NCI-H82 treated with DMSO at 0.1 percent for 48 hours (cell line): ENCODE results near the gene TNNT1.

Source experiments
- DNase-seq: peaks from one replicate; lab custom pipeline; 2025; ENCODE audit not compliant: unreplicated experiment; lab: John Stamatoyannopoulos, UW

TNNT1 gene

DNA sequence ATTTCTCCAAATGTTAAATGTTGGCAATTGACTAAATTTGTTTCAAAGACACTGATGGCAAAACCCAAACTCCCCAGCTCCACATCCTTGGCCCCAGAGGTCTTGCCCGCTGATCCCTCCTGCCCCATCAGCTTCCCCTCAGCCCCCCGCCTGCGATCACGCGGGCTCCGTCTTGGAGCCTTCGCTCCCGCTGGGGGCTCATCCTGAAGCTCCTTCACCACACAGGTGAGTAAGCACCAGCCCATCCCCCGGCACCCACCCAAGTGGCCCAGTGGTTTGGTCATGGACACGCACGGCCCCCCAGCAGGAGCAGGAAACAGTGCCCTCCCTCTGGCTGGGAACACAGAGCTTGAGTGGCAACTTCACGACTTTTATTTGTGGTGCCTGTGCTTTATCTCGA is 58.4 kb downstream of the TNNT1 start:
- no peak for DNase-seq

DNA sequence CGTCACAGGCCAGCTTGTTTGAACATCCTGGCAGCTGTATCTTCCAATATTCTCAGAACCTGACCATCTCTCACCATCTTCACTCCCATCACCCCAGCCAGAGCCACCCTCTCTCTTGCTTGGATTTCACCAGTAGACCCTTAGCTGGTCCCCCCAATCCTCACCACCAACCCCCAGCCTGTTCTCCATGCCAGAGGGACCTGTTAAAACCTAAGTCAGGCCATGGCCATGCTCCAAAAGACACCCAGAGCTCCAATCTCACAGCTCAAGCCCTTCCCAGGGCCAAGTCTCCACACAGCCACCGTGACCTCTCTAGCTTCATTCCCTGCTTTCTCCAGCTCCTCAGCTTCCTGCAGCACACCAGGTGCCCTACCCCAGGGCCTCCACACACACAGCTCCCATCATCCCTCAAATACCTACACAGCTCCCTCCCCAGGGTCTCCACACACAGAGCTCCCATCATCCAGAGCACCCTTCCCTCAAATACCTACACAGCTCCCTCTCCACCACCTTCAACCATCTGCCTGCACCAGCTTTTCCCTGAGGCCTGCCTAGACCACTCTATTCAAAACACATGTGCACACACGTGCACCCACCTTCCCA is 59.6 kb downstream of the TNNT1 start:
- DNase-seq: no peak

DNA sequence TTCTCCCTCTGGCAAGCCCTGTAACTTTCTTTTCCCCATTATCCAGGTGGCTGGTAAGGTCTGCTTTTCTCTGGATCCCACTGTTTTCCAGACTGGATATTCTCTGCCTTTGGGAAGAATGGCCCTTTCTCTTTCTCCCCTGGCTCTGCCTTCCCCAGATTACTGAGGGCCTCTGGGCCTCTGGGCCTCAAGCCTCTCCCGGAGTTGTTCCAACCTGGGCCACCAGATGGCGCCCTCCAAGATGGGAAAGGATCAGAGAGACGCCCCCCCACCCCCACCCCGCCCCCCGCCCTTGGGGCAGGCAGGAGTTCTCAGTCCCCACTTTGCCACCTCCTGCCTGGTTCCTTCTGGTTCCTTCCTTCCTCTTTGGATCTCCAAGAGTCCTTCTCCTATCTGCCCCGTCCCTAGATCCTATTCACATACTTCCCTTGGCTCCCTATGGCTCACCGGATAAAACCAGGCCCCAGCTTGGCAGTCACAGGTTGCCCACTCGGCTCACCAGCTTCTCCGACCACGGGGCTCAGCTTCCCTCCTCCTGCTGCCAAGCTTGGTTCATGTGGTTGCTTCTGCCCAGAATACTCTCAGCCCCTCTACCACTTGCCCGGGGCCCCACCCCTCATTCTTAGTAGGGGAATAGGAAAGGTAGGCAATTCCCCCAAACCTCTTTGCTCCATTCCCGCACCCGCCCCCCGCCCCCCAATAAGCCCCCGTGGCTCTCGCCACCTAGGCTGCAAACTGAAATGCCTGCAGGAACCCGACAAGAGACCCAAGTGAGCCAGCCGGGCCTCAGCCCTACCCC is 60.3 kb downstream of the TNNT1 start:
- DNase-seq: peak; percentile 34

DNA sequence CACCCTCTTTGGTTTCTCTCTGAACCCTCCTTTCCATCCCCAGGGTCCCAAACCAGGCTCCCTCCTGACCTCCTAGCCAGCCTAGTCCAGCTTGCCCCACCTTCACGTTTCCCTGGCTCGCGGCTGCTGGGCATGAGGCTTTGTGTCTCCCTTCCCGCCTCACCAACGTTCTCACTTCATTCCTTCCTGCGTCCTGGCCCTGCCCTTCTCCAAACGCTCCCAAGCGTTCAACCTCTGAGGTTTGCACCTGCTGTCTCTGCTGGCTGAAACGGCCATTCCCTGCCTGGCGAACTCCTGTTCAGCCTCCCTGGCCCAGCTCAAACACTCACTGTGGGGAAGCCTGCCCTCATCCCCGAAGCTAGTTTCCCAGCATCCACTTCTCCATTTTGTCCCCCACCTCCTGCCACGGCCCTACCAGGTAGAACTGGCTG is 61.0 kb downstream of the TNNT1 start:
- no peak for DNase-seq

DNA sequence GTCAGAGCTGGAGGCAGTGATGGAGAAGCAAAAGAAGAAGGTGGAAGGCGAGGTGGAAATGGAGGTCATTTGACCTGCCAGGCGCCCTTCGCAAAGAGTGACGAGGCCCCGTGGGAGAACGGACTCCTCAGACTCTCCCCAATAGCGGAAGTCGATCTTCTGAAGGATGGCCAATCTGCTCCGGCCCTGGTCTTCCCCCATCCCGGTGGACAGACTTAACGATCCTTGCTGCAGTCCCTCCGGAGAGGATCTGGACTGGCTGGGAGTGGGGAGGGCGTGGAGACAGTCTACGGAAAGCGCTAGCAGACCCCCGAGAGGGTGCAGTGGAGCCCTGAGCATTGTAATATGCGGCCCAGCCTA is 61.5 kb downstream of the TNNT1 start:
- no peak for DNase-seq

DNA sequence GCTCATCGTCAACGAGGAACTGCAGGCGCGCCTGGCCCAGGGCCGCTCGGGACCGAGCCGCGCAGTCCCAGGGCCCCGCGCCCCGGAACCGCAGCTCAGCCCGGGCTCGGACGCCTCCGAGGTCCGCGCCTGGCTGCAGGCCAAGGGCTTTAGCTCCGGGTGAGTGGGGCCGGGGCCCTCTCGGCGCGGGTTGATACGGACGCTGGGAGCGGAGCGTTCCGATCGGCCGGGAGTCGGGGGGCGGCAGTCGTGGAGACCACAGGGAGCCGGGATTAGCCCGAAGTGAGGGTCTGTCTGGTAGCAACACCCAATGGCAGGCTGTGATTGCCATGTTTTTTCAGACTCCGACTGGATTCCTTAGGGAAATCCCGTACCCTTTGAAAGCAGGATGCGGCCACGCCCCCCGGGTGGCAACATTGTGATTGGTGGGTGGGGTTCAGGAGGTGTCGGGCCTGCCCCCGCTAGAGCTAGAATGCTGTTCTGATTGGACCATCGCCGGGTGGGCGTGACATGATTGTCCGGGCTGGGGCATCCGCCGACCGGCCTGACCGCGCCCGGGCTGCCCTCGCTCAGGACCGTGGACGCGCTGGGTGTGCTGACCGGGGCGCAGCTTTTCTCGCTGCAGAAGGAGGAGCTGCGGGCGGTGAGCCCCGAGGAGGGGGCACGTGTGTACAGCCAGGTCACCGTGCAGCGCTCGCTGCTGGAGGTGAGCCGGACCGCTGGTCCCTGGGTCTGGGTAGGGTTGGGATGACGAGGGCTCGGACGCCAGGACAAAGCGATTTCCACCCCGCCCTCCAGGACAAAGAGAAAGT is 62.1 kb downstream of the TNNT1 start:
- peak; percentile 90 for DNase-seq

DNA sequence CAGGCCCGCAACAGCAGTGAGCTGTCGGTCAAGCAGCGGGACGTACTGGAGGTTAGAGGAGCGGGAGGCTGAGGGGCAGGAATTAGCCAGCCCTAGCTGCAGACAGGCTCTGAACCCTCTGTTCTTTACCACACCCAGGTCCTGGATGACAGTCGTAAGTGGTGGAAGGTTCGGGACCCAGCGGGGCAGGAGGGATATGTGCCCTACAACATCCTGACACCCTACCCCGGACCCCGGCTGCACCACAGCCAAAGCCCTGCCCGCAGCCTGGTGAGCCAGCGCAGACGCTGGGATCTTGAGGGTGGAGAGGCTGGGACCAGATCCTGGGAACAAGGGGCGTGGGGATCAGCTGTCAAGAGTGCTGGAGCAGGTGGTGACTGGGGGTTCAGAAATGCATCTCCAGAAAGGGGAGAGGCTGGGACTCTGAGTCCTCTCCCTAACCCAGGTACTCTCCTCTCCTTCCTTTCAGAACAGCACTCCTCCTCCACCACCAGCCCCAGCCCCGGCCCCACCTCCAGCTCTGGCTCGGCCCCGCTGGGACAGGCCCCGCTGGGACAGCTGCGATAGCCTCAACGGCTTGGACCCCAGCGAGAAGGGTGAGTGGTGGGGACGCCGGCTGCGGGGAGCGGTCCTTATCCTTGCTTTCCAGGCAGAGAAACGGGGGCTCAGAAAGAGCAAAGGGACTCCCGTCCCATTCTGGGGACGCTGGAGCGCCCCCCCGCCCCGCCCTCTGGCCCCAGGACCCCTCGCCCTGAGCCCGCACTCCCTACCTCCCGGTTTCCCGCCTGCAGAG is 62.9 kb downstream of the TNNT1 start:
- no peak for DNase-seq

DNA sequence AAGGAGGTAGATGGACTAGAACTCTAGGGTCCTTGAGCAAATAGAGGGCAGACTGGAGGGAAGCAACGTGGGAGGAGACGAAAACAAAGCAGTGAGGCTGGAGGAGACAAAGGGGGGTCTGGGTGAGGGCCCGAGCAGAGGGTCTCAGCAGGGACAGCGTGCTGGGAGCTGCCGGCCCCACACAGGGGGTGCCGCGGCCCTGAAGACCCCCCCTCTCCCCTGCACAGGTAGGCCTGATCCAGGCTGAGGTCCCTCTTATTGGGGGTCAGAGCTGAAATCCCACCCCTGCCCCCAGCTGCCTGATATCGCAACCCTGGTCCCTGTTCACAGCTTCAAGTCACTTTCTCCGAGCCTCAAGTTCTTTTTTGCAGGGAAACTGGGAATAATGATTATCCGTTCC is 64.6 kb downstream of the TNNT1 start:
- DNase-seq: no peak

DNA sequence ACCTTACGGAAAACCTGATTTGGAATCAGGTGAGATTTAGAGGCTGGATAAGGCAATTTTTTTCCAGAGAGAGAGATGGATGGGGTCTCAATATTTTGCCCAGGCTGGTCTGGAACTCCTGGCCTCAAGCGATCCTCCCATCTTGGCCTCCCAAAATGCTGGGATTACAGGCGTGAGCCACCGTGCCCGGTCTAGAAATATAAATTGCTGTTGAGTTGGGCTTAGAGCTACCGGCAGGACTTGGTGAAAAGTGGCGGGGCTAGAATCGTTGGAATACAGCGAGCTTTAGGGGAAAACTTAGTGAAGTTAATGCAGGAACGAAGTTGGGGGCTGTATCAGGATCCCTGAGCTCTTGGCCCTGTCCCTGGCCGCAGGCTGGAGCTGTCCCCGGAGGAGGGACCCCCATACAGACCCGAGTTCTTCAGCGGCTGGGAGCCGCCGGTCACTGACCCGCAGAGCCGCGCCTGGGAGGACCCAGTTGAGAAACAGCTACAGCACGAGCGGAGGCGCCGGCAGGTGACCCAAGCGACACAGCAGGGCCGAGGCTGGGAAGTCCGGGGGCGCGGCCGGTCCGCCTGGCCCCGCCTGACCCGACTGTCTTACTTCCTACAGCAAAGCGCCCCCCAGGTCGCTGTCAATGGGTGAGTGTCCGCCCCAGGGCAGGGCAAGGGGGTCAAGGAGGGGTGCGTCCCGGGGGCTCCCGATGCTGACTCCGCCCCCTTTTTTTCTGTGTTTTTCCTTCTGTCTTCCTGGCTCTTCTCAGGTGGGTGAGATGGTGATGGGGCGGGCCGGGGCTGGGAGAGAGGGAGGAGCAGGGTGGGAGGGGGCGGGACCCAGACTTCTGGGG is 65.8 kb downstream of the TNNT1 start:
- DNase-seq: no peak
